ENCODE data around the gene KRTAP2-3.

DNA sequence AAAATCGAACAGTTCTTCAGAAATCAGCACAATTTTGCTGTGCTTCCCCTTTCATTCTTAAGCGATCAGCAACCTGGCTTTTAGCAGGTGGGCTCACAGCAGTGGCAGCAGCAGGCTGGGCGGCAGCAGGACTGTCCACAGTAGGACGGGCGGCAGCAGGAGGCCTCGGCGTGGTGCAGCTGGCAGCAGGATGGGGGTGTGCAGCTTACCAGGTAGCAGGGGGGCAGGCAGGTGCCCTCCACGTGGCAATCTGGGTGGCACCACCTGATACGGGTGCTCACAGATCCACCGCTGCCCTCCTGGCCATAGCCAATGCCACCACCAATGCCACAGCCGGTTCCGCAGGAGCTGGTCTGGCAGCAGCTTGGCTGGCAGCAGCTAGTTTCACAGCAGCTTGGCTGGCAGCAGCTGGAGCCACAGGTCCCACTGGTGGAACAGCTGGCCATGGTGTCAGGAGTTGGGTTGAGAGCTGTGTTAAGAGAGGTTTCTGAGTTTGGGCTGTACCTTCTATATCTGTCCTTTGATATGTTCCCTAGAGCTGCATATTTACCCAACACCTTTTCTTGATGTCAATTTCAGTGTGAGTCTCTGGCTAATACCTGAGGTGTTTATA, 30.2 kb downstream of the KRTAP2-3 start, which contains the start of gene KRTAP1-4:
- TF ChIP-seq CTCF (conservative IDR thresholded peaks at IDR 0.05; ENCODE audit: low read depth in 2 of 2), result no peak
- TF ChIP-seq EZH2 (IDR thresholded peaks at IDR 0.05; ENCODE audit: low read depth, unreplicated experiment), result no peak
- TF ChIP-seq JUNB (IDR thresholded peaks at IDR 0.05; ENCODE audit: unreplicated experiment), result no peak
- no peak for TF ChIP-seq POLR2AphosphoS5 (IDR thresholded peaks at IDR 0.05; ENCODE audit: low read depth)
- TF ChIP-seq, protein P1, sequence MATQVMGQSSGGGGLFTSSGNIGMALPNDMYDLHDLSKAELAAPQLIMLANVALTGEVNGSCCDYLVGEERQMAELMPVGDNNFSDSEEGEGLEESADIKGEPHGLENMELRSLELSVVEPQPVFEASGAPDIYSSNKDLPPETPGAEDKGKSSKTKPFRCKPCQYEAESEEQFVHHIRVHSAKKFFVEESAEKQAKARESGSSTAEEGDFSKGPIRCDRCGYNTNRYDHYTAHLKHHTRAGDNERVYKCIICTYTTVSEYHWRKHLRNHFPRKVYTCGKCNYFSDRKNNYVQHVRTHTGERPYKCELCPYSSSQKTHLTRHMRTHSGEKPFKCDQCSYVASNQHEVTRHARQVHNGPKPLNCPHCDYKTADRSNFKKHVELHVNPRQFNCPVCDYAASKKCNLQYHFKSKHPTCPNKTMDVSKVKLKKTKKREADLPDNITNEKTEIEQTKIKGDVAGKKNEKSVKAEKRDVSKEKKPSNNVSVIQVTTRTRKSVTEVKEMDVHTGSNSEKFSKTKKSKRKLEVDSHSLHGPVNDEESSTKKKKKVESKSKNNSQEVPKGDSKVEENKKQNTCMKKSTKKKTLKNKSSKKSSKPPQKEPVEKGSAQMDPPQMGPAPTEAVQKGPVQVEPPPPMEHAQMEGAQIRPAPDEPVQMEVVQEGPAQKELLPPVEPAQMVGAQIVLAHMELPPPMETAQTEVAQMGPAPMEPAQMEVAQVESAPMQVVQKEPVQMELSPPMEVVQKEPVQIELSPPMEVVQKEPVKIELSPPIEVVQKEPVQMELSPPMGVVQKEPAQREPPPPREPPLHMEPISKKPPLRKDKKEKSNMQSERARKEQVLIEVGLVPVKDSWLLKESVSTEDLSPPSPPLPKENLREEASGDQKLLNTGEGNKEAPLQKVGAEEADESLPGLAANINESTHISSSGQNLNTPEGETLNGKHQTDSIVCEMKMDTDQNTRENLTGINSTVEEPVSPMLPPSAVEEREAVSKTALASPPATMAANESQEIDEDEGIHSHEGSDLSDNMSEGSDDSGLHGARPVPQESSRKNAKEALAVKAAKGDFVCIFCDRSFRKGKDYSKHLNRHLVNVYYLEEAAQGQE (IDR thresholded peaks at IDR 0.05; ENCODE audit: unreplicated experiment), result no peak
- TF ChIP-seq EZH2phosphoT487 (IDR thresholded peaks at IDR 0.05; ENCODE audit: unreplicated experiment), result no peak
- no peak for TF ChIP-seq STAT1 (IDR thresholded peaks at IDR 0.05; ENCODE audit: unreplicated experiment)

Data from GM23338 (cell line).